IMR-90 (cell line): Measurements from ENCODE around the gene RYR3. TPM values are rescaled to one million over a fixed set of nuclear protein-coding genes. Genes with fewer than 3 reads are reported as not detected.

Source experiments
- ATAC-seq: fragments of 200-7000 bp; cut with Tn5 transposase; 2 replicates; pipeline ENCODE4 v1.9.1; 2020; ENCODE audit warnings: low read depth, mild to moderate bottlenecking, moderate library complexity
- BruUV-seq: library from RNA; stranded (reverse); fragments of 400-500 nt; replicated peaks from 2 replicates; lab custom pipeline; 2021; lab: Mats Ljungman, UMichigan
- CTCF ChIA-PET: fragments of 300-600 bp; formaldehyde crosslinking; extraction: SDS; loops from one replicate; lab custom pipeline; 2021; ENCODE audit warnings: antibody characterized with exemption; lab: Yijun Ruan, JAX
- POLR2A ChIA-PET: fragments of 300-600 bp; sonication (Branson Sonifier 250); formaldehyde crosslinking; loops from one replicate; lab custom pipeline; 2022; ENCODE audit warnings: antibody characterized with exemption; ENCODE audit not compliant: unreplicated experiment; lab: Charles Lee
- DNase-seq: peaks from one replicate; pipeline ENCODE4 v3.0.0; 2013
- H2AFZ ChIP-seq: replicated peaks from 2 replicates; pipeline ENCODE3; 2013; ENCODE audit warnings: low read length, mild to moderate bottlenecking; ENCODE audit not compliant: poor library complexity
- H2AK5ac ChIP-seq: 2 replicates; pipeline ENCODE4 v1.6.1; 2013; ENCODE audit warnings: low read depth, low read length, inconsistent platforms
- H2AK9ac ChIP-seq: replicated peaks from 2 replicates; pipeline ENCODE3; 2013; ENCODE audit warnings: mild to moderate bottlenecking, low read depth, low read length, moderate library complexity; ENCODE audit not compliant: poor library complexity
- H2BK120ac ChIP-seq: 2 replicates; pipeline ENCODE4 v1.6.1; 2013; ENCODE audit warnings: low read depth, low read length, inconsistent platforms
- H2BK15ac ChIP-seq: 3 replicates; pipeline ENCODE4 v1.6.1; 2013; ENCODE audit warnings: low read depth, low read length, inconsistent platforms
- H2BK20ac ChIP-seq: 2 replicates; pipeline ENCODE4 v1.6.1; 2013; ENCODE audit warnings: low read depth, mild to moderate bottlenecking, inconsistent platforms, low read length, moderate library complexity
- H2BK5ac ChIP-seq: 2 replicates; pipeline ENCODE4 v1.6.1; 2013; ENCODE audit warnings: mild to moderate bottlenecking, low read depth, low read length, inconsistent platforms; ENCODE audit not compliant: poor library complexity, severe bottlenecking
- H3K14ac ChIP-seq: replicated peaks from 2 replicates; pipeline ENCODE4 v1.6.1; 2013; ENCODE audit warnings: low read depth, low read length, inconsistent platforms
- H3K18ac ChIP-seq: 2 replicates; pipeline ENCODE4 v1.6.1; 2013; ENCODE audit warnings: low read depth, low read length, control low read depth
- H3K23ac ChIP-seq: 2 replicates; pipeline ENCODE4 v1.6.1; 2013; ENCODE audit warnings: low read depth, low read length, inconsistent platforms
- H3K27ac ChIP-seq: 2 replicates; pipeline ENCODE4 v1.5.1; 2013; ENCODE audit warnings: mild to moderate bottlenecking, control low read depth, low read length; ENCODE audit not compliant: insufficient read depth
- H3K27me3 ChIP-seq: 2 replicates; pipeline ENCODE4 v1.6.1; 2013; ENCODE audit warnings: low read length; ENCODE audit not compliant: control insufficient read depth, insufficient read depth
- H3K36me3 ChIP-seq: 2 replicates; pipeline ENCODE4 v1.6.1; 2013; ENCODE audit warnings: low read length, mixed read lengths; ENCODE audit not compliant: control insufficient read depth, insufficient read depth
- H3K4ac ChIP-seq: 2 replicates; pipeline ENCODE4 v1.6.1; 2013; ENCODE audit warnings: low read depth, low read length, inconsistent platforms
- H3K4me1 ChIP-seq: 2 replicates; pipeline ENCODE4 v1.6.1; 2013; ENCODE audit warnings: low read length, mixed read lengths; ENCODE audit not compliant: control insufficient read depth, insufficient read depth
- H3K4me2 ChIP-seq: 2 replicates; pipeline ENCODE4 v1.6.1; 2013; ENCODE audit warnings: low read depth, mild to moderate bottlenecking, control low read depth, low read length, moderate library complexity
- H3K4me3 ChIP-seq: 2 replicates; pipeline ENCODE4 v1.5.1; 2013; ENCODE audit warnings: low read depth, mild to moderate bottlenecking, control low read depth, low read length, moderate library complexity; ENCODE audit not compliant: insufficient read depth
- H3K56ac ChIP-seq: 2 replicates; pipeline ENCODE4 v1.6.1; 2013; ENCODE audit warnings: low read length, inconsistent platforms; ENCODE audit not compliant: insufficient read depth; ENCODE audit errors: extremely low read depth
- H3K79me1 ChIP-seq, 2 experiments: 2 replicates each; pipeline ENCODE4 v1.6.1; 2013; ENCODE audit warnings: low read length in 2 of 2, inconsistent platforms in 1 of 2, low read depth in 1 of 2
- H3K9ac ChIP-seq: 2 replicates; pipeline ENCODE4 v1.6.1; 2013; ENCODE audit warnings: low read depth, low read length, control low read depth
- H3K9me1 ChIP-seq: 2 replicates; pipeline ENCODE4 v1.6.1; 2013; ENCODE audit warnings: low read length, inconsistent platforms; ENCODE audit not compliant: insufficient read depth
- H3K9me3 ChIP-seq: 2 replicates; pipeline ENCODE4 v1.6.1; 2013; ENCODE audit warnings: low read length; ENCODE audit not compliant: control insufficient read depth, insufficient read depth
- H4K20me1 ChIP-seq: 2 replicates; pipeline ENCODE4 v1.6.1; 2013; ENCODE audit warnings: low read length, inconsistent platforms; ENCODE audit not compliant: insufficient read depth
- H4K5ac ChIP-seq: 2 replicates; pipeline ENCODE4 v1.6.1; 2013; ENCODE audit warnings: mild to moderate bottlenecking, low read depth, low read length, control low read depth
- H4K8ac ChIP-seq, 2 experiments: 2 replicates each; pipeline ENCODE4 v1.6.1; 2013; ENCODE audit warnings: low read depth in 2 of 2, low read length in 2 of 2, control low read depth in 1 of 2, inconsistent platforms in 1 of 2
- H4K91ac ChIP-seq: 2 replicates; pipeline ENCODE4 v1.6.1; 2013; ENCODE audit warnings: low read depth, low read length, inconsistent platforms; ENCODE audit not compliant: insufficient read depth
- BHLHE40 ChIP-seq: fragments of 150-350 bp; IDR thresholded peaks from 2 replicates; pipeline ENCODE4 v1.6.1; 2016; ENCODE audit warnings: mild to moderate bottlenecking, low read depth, low read length
- CHD1 ChIP-seq: IDR thresholded peaks from 2 replicates; pipeline ENCODE4 v1.6.1; 2012; ENCODE audit warnings: low read depth, low read length, improper control_type of control experiment
- MAFK ChIP-seq: IDR thresholded peaks from 2 replicates; pipeline ENCODE4 v1.6.1; 2012; ENCODE audit warnings: low read depth, low read length, improper control_type of control experiment
- MXI1 ChIP-seq: IDR thresholded peaks from 2 replicates; pipeline ENCODE4 v1.6.1; 2012; ENCODE audit warnings: low read depth, mild to moderate bottlenecking, low read length, moderate library complexity, borderline replicate concordance
- POLR2A ChIP-seq: IDR thresholded peaks from 2 replicates; pipeline ENCODE4 v1.6.1; 2012; ENCODE audit warnings: mild to moderate bottlenecking, low read depth, low read length
- RFX5 ChIP-seq: IDR thresholded peaks from 2 replicates; pipeline ENCODE4 v1.8.0; 2012; ENCODE audit warnings: low read depth, mild to moderate bottlenecking, low read length, moderate library complexity
- WGBS, 2 experiments: methylation state at CpG; one replicate each; pipeline versions ENCODE4 v1.1.5 to v1.1.7; 2013; ENCODE audit warnings: missing lambda C conversion rate in 2 of 2; ENCODE audit not compliant: insufficient read length in 1 of 2; ENCODE audit errors: extremely low coverage in 2 of 2; 5-methylcytosine and 5-hydroxymethylcytosine counted together
- dilution Hi-C: fragments of 300-500 bp; cut with HindIII; formaldehyde crosslinking; loops from one replicate; pipeline ENCODE4 v1.14.3; 2018; ENCODE audit warnings: low sequenced_read_pairs; ENCODE audit not compliant: unreplicated experiment
- in situ Hi-C: fragments of 300-500 bp; cut with MboI; formaldehyde crosslinking; loops from 3 replicates; pipeline ENCODE4 v1.14.3; 2019; ENCODE audit warnings: low sequenced_read_pairs, inconsistent platforms, mixed read lengths
- intact Hi-C: fragments of 100-400 bp; cut with micrococcal nuclease; formaldehyde crosslinking; loops from 2 replicates; pipeline ENCODE4 v1.10.0; 2022
- polyA plus RNA-seq, 3 experiments: library from polyadenylated mRNA; depleted of rRNA; stranded (reverse); fragments of >200 nt; gene quantifications; 2 replicates each; pipeline ENCODE4 v1.2.3, GENCODE V29; 2012; ENCODE audit warnings: low replicate concordance in 1 of 3
- total RNA-seq: library from RNA; depleted of rRNA; stranded (reverse); fragments of >200 nt; gene quantifications from 2 replicates; pipeline ENCODE4 v1.2.3, GENCODE V29; 2012

The RYR3 gene
- total and polyA plus RNA-seq, 2 of the 4 experiments (the other 2 are of a cell fraction) = 0.18 TPM; not detected in 1

- H3K27me3 ChIP-seq = peaks cover 8% of the 10 kb centered on the region
- in situ Hi-C loops = no loop called here
These were observed 496.9 kb downstream of the RYR3 start for GRCh38 chr15:33807665-33808064.

More at GRCh38 chr15:33807665-33808064, 496.9 kb downstream of the RYR3 start:
- H4K20me1 ChIP-seq = no peaks in the 10 kb centered on the region
- H3K4ac ChIP-seq = no peak overlapping the region
- no peak overlapping the region for H2BK15ac ChIP-seq
- ATAC-seq (no peak), DNase-seq (no peak)
- H3K23ac ChIP-seq = no peak overlapping the region
- H2BK20ac ChIP-seq = no peak overlapping the region
- H3K36me3 ChIP-seq = no peaks in the 10 kb centered on the region
- CTCF ChIA-PET = no interaction called here
- dilution Hi-C loops (no loop called here), intact Hi-C loops (no loop called here)
- no peak overlapping the region for H3K18ac ChIP-seq
- H2BK5ac ChIP-seq = no peak overlapping the region
- POLR2A ChIA-PET = no interaction called here
- H2AK9ac ChIP-seq = no peak overlapping the region
- H4K91ac ChIP-seq = no peak overlapping the region
- no peak overlapping the region for H3K14ac ChIP-seq
- H4K8ac ChIP-seq = no peak overlapping the region
- no peak overlapping the region for H3K9ac ChIP-seq
- no peak overlapping the region for H2AK5ac ChIP-seq
- no peak overlapping the region for H3K56ac ChIP-seq
- H3K79me1 ChIP-seq = no peaks in the 10 kb centered on the region
- H3K9me1 ChIP-seq = no peaks in the 10 kb centered on the region
- no peaks in the 10 kb centered on the region for H3K4me1 ChIP-seq
- H2AFZ ChIP-seq = no peak overlapping the region
- no peak overlapping the region for H2BK120ac ChIP-seq
- no CpG with 5 or more reads among the region's 5 CpGs for WGBS, 2 experiments
- no TSS peak for BruUV-seq
- H3K4me2 ChIP-seq = no peak overlapping the region
- H3K27ac ChIP-seq = no peak overlapping the region
- no peak overlapping the region for H4K5ac ChIP-seq
- TF ChIP-seq POLR2A = no peak
- no peak for TF ChIP-seq MXI1
- TF ChIP-seq RFX5 = no peak
- TF ChIP-seq CHD1 = no peak
- no peak for TF ChIP-seq MAFK
- no peak for TF ChIP-seq BHLHE40
- H3K4me3 ChIP-seq = no peak overlapping the region
- no peaks in the 10 kb centered on the region for H3K9me3 ChIP-seq
